GM23338 (cell line): Measurements from ENCODE around the gene FAM222A. TPM values are rescaled to one million over a fixed set of nuclear protein-coding genes. Genes with fewer than 3 reads are reported as not detected.

Source experiments
- ATAC-seq: fragments of 200-7000 bp; cut with Tn5 transposase; 3 replicates; pipeline ENCODE4 v1.9.1; 2020
- DNase-seq: peaks from one replicate; pipeline ENCODE4 v3.0.0-alpha.2; 2015; ENCODE audit warnings: low spot score
- H2AFZ ChIP-seq: fragments of 200-600 bp; sonication (generic); 2 replicates; pipeline ENCODE4 v1.8.0; 2016; ENCODE audit warnings: antibody characterized with exemption, mild to moderate bottlenecking, moderate library complexity
- H3F3A ChIP-seq: fragments of 200-600 bp; sonication (generic); replicated peaks from 2 replicates; pipeline ENCODE4 v1.8.0; 2017; ENCODE audit warnings: antibody characterized with exemption, mixed run types, low read depth
- H3K27ac ChIP-seq: fragments of 200-600 bp; sonication (generic); 2 replicates; pipeline ENCODE4 v1.6.1; 2016; ENCODE audit warnings: low read depth
- H3K27me3 ChIP-seq: fragments of 200-600 bp; sonication (generic); 2 replicates; pipeline ENCODE4 v1.8.0; 2016; ENCODE audit warnings: mild to moderate bottlenecking, mixed run types, moderate library complexity; ENCODE audit not compliant: insufficient read depth
- H3K36me3 ChIP-seq: fragments of 200-600 bp; sonication (generic); 2 replicates; pipeline ENCODE4 v1.8.0; 2016; ENCODE audit warnings: mild to moderate bottlenecking; ENCODE audit not compliant: insufficient read depth
- H3K4me1 ChIP-seq: fragments of 200-600 bp; sonication (generic); 2 replicates; pipeline ENCODE4 v1.8.0; 2016; ENCODE audit warnings: mild to moderate bottlenecking, moderate library complexity; ENCODE audit not compliant: insufficient read depth
- H3K4me2 ChIP-seq: fragments of 200-600 bp; sonication (generic); 2 replicates; pipeline ENCODE4 v1.7.1; 2017; ENCODE audit warnings: mixed run types
- H3K4me3 ChIP-seq: fragments of 200-600 bp; sonication (generic); 2 replicates; pipeline ENCODE4 v1.6.1; 2016; ENCODE audit warnings: mixed run types
- H3K79me2 ChIP-seq: fragments of 200-600 bp; sonication (generic); replicated peaks from 2 replicates; pipeline ENCODE4 v1.8.0; 2017; ENCODE audit warnings: mild to moderate bottlenecking; ENCODE audit not compliant: insufficient read depth
- H3K9me2 ChIP-seq: fragments of 200-600 bp; sonication (generic); 2 replicates; pipeline ENCODE4 v1.8.0; 2017; ENCODE audit not compliant: insufficient read depth
- H4K20me1 ChIP-seq: fragments of 200-600 bp; sonication (generic); replicated peaks from 2 replicates; pipeline ENCODE4 v1.8.0; 2017; ENCODE audit warnings: mild to moderate bottlenecking; ENCODE audit not compliant: insufficient read depth
- H3K27ac Mint-ChIP-seq: 2 replicates; pipeline ENCODE4 v1.8.0; 2020; ENCODE audit warnings: inconsistent platforms, mild to moderate bottlenecking, moderate library complexity, mixed read lengths
- H3K27me3 Mint-ChIP-seq: 3 replicates; pipeline ENCODE4 v1.8.0; 2022; ENCODE audit warnings: low read depth, mild to moderate bottlenecking, moderate library complexity, mixed read lengths, inconsistent platforms; ENCODE audit not compliant: insufficient read depth, poor library complexity
- H3K36me3 Mint-ChIP-seq: 3 replicates; pipeline ENCODE4 v1.8.0; 2021; ENCODE audit warnings: low read depth, mild to moderate bottlenecking, inconsistent platforms, moderate library complexity, mixed read lengths
- H3K4me1 Mint-ChIP-seq: 3 replicates; pipeline ENCODE4 v1.8.0; 2020; ENCODE audit warnings: mild to moderate bottlenecking, inconsistent platforms, mixed read lengths
- H3K4me3 Mint-ChIP-seq: 3 replicates; pipeline ENCODE4 v1.8.0; 2021; ENCODE audit warnings: moderate library complexity, mild to moderate bottlenecking, inconsistent platforms, mixed read lengths
- H3K9me3 Mint-ChIP-seq: 3 replicates; pipeline ENCODE4 v1.8.0; 2020; ENCODE audit warnings: moderate library complexity, mild to moderate bottlenecking, inconsistent platforms, mixed read lengths
- CREB1 ChIP-seq: fragments of 250-450 bp; sonication (Bioruptor Pico); IDR thresholded peaks from 2 replicates; pipeline ENCODE4 v1.5.0; 2020; ENCODE audit warnings: low read depth, mild to moderate bottlenecking, moderate library complexity
- CTCF ChIP-seq, 2 experiments: fragments of 200-600 bp in 1 of 2; sonication (generic) in 1 of 2; conservative IDR thresholded peaks; 2 replicates each; pipeline versions ENCODE4 v1.5.1 to v1.6.1; 2016 to 2017; ENCODE audit warnings: antibody characterized with exemption in 2 of 2, low read depth in 2 of 2, mild to moderate bottlenecking in 2 of 2, moderate library complexity in 1 of 2
- ETS1 ChIP-seq: IDR thresholded peaks from 2 replicates; pipeline ENCODE4 v1.6.1; 2016; ENCODE audit warnings: antibody characterized with exemption
- EZH2 ChIP-seq: fragments of 200-600 bp; sonication (generic); IDR thresholded peaks from one replicate; pipeline ENCODE4 v1.8.0; 2017; ENCODE audit warnings: antibody characterized with exemption, mild to moderate bottlenecking, low read depth; ENCODE audit not compliant: unreplicated experiment
- EZH2phosphoT487 ChIP-seq: fragments of 200-600 bp; sonication (generic); IDR thresholded peaks from one replicate; pipeline ENCODE4 v1.8.1; 2018; ENCODE audit warnings: antibody characterized with exemption; ENCODE audit not compliant: unreplicated experiment
- JUNB ChIP-seq: IDR thresholded peaks from one replicate; pipeline ENCODE4 v1.6.1; 2016; ENCODE audit warnings: antibody characterized with exemption; ENCODE audit not compliant: unreplicated experiment
- NANOG ChIP-seq: IDR thresholded peaks from 2 replicates; pipeline ENCODE4 v1.6.1; 2016; ENCODE audit warnings: antibody characterized with exemption, borderline replicate concordance
- STAT1 ChIP-seq: IDR thresholded peaks from one replicate; pipeline ENCODE4 v1.6.1; 2016; ENCODE audit warnings: antibody characterized with exemption; ENCODE audit not compliant: unreplicated experiment
- ZNF331 ChIP-seq: fragments of 250-450 bp; sonication (Bioruptor Pico); IDR thresholded peaks from 2 replicates; pipeline ENCODE4 v1.5.0; 2020; ENCODE audit warnings: low read depth, mild to moderate bottlenecking, moderate library complexity
- polyA plus RNA-seq: library from polyadenylated mRNA; unstranded; fragments of >200 nt; fragmentation: Nextera tagmentation; extraction: Ambion mirVana; gene quantifications from 2 replicates; pipeline ENCODE4 v1.2.1, GENCODE V29; 2016
- total RNA-seq: library from RNA; depleted of rRNA; stranded (reverse); fragments of >200 nt; shearing (Covaris generic); gene quantifications from 2 replicates; pipeline ENCODE4 v1.2.3, GENCODE V29; 2014
- TF ChIP-seq, protein P1 (sequence below): fragments of 250-450 bp; sonication (Bioruptor Pico); IDR thresholded peaks from 2 replicates; pipeline ENCODE4 v1.5.0; 2020; ENCODE audit warnings: mild to moderate bottlenecking, moderate library complexity

Gene FAM222A
- total and polyA plus RNA-seq, 2 experiments from 2014 or later: 0.78 to 2.1 TPM

DNA sequence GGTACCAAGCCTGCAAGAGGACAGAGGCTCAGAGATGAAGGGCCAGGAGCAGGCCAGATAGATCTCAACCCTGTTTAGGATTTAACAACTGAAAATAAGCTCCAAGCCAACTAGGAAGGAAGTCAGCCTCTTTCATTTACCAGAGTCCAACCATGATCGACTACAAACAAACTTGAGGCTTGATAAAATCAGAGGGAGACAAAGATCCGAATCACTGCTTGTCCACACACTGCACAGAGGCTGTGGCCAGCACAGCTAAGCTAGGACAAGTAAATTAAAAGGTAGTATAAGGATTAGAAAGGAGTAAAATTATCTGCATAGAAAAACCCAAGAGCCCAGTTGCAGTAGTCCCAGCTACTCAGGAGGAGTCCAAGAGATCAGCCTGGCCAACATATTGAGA is 40.3 kb downstream of the FAM222A start (continued):
- TF ChIP-seq CTCF (conservative IDR thresholded peaks at IDR 0.05; ENCODE audit: low read depth in 2 of 2) (no peak), EZH2 (no peak), NANOG (no peak), ETS1 (no peak)

DNA sequence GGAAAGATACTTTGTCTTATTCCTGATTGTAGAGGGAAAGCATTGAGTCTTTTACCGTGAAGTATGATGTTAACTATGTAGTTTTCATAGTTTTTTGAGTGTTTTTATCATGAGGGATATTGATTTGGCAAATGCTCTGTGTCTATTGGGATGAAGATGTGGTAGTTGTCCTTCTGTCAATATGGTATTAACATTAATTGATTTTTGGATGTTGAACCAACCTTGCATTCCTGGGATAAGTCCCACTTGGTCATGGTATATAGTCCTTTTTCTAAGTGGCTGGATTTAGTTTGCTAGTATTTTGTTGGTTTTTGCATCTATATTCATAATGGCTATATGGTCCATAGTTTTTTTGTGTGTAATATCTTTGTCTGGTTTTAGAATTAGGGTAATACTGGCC is 42.8 kb downstream of the FAM222A start:
- no peak overlapping the region for H3K27ac Mint-ChIP-seq
- DNase-seq (no peak), ATAC-seq (no peak)
- Histone ChIP-seq H3K4me1 (peaks cover 7% of the 10 kb centered on the region; the same call in 1 of the 2 replicates), H3K4me3 (no peak overlapping the region), H3F3A (no peaks in the 10 kb centered on the region), H3K4me2 (no peak overlapping the region), H2AFZ (no peak overlapping the region), H4K20me1 (no peaks in the 10 kb centered on the region), H3K27me3 (no peaks in the 10 kb centered on the region), H3K9me2 (no peaks in the 10 kb centered on the region), H3K27ac (no peak overlapping the region), H3K79me2 (no peaks in the 10 kb centered on the region), H3K36me3 (no peaks in the 10 kb centered on the region)
- peaks cover 20% of the 10 kb centered on the region for H3K4me1 Mint-ChIP-seq
- H3K4me3 Mint-ChIP-seq: no peak overlapping the region
- H3K27me3 Mint-ChIP-seq: peaks cover 13% of the 10 kb centered on the region
- peaks cover 12% of the 10 kb centered on the region; the same call in 2 of the 3 replicates for H3K9me3 Mint-ChIP-seq
- H3K36me3 Mint-ChIP-seq: no peaks in the 10 kb centered on the region; the same call in 2 of the 3 replicates
- TF ChIP-seq EZH2phosphoT487 (no peak), CTCF (conservative IDR thresholded peaks at IDR 0.05; ENCODE audit: low read depth in 2 of 2) (no peak), JUNB (no peak), CREB1 (CRISPR knock-in tag) (no peak), STAT1 (no peak), ZNF331 (CRISPR knock-in tag) (no peak), NANOG (no peak)
- TF ChIP-seq, protein P1, sequence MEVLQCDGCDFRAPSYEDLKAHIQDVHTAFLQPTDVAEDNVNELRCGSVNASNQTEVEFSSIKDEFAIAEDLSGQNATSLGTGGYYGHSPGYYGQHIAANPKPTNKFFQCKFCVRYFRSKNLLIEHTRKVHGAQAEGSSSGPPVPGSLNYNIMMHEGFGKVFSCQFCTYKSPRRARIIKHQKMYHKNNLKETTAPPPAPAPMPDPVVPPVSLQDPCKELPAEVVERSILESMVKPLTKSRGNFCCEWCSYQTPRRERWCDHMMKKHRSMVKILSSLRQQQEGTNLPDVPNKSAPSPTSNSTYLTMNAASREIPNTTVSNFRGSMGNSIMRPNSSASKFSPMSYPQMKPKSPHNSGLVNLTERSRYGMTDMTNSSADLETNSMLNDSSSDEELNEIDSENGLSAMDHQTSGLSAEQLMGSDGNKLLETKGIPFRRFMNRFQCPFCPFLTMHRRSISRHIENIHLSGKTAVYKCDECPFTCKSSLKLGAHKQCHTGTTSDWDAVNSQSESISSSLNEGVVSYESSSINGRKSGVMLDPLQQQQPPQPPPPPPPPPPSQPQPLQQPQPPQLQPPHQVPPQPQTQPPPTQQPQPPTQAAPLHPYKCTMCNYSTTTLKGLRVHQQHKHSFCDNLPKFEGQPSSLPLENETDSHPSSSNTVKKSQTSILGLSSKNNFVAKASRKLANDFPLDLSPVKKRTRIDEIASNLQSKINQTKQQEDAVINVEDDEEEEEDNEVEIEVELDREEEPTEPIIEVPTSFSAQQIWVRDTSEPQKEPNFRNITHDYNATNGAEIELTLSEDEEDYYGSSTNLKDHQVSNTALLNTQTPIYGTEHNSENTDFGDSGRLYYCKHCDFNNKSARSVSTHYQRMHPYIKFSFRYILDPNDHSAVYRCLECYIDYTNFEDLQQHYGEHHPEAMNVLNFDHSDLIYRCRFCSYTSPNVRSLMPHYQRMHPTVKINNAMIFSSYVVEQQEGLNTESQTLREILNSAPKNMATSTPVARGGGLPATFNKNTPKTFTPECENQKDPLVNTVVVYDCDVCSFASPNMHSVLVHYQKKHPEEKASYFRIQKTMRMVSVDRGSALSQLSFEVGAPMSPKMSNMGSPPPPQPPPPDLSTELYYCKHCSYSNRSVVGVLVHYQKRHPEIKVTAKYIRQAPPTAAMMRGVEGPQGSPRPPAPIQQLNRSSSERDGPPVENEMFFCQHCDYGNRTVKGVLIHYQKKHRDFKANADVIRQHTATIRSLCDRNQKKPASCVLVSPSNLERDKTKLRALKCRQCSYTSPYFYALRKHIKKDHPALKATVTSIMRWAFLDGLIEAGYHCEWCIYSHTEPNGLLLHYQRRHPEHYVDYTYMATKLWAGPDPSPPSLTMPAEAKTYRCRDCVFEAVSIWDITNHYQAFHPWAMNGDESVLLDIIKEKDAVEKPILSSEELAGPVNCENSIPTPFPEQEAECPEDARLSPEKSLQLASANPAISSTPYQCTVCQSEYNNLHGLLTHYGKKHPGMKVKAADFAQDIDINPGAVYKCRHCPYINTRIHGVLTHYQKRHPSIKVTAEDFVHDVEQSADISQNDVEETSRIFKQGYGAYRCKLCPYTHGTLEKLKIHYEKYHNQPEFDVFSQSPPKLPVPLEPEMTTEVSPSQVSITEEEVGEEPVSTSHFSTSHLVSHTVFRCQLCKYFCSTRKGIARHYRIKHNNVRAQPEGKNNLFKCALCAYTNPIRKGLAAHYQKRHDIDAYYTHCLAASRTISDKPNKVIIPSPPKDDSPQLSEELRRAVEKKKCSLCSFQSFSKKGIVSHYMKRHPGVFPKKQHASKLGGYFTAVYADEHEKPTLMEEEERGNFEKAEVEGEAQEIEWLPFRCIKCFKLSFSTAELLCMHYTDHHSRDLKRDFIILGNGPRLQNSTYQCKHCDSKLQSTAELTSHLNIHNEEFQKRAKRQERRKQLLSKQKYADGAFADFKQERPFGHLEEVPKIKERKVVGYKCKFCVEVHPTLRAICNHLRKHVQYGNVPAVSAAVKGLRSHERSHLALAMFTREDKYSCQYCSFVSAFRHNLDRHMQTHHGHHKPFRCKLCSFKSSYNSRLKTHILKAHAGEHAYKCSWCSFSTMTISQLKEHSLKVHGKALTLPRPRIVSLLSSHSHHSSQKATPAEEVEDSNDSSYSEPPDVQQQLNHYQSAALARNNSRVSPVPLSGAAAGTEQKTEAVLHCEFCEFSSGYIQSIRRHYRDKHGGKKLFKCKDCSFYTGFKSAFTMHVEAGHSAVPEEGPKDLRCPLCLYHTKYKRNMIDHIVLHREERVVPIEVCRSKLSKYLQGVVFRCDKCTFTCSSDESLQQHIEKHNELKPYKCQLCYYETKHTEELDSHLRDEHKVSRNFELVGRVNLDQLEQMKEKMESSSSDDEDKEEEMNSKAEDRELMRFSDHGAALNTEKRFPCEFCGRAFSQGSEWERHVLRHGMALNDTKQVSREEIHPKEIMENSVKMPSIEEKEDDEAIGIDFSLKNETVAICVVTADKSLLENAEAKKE (CRISPR knock-in tag): no peak
